ENCODE results near the gene SMIM34.
"Not testable (repeated sequence)": the region's sequence is repeated elsewhere in the genome, so short reads cannot be mapped to it uniquely, and the experiment has no call there.

Gene SMIM34

GRCh38 chr21:34423805-34424204 lies at the start of gene SMIM34:
SMIM34 (minus strand) TSS chr21:34423951; CDS start chr21:34423839, 112 bp downstream.
- DNase-seq: not testable (repeated sequence)

GRCh38 chr21:34467333-34467732 lies 43.6 kb upstream of the SMIM34 start:
- not testable (repeated sequence) for DNase-seq

GRCh38 chr21:34459426-34459825 lies 35.7 kb upstream of the SMIM34 start:
- DNase-seq: not testable (repeated sequence)

- not testable (repeated sequence) for DNase-seq
Observed at GRCh38 chr21:34458266-34458665, 34.5 kb upstream of the SMIM34 start.

- DNase-seq: not testable (repeated sequence)
Observed at GRCh38 chr21:34456180-34456579, 32.4 kb upstream of the SMIM34 start.

GRCh38 chr21:34455628-34456027 lies 31.9 kb upstream of the SMIM34 start:
- not testable (repeated sequence) for DNase-seq

- DNase-seq: not testable (repeated sequence)
Observed at GRCh38 chr21:34447018-34447417, 23.3 kb upstream of the SMIM34 start.

- not testable (repeated sequence) for DNase-seq
Observed at GRCh38 chr21:34443486-34443885, 19.7 kb upstream of the SMIM34 start.

- DNase-seq: not testable (repeated sequence)
Observed at GRCh38 chr21:34429710-34430109, 6.0 kb upstream of the SMIM34 start.

- not testable (repeated sequence) for DNase-seq
Observed at GRCh38 chr21:34428441-34428840, 4.7 kb upstream of the SMIM34 start.

GRCh38 chr21:34427339-34427738 lies 3.6 kb upstream of the SMIM34 start:
- DNase-seq: not testable (repeated sequence)

GRCh38 chr21:34417448-34418077 lies 6.2 kb downstream of the SMIM34 start:
- not testable (repeated sequence) for DNase-seq

GRCh38 chr21:34407294-34407693 lies 16.5 kb downstream of the SMIM34 start:
- DNase-seq: not testable (repeated sequence)

GRCh38 chr21:34406676-34407075 lies 17.1 kb downstream of the SMIM34 start:
- DNase-seq: not testable (repeated sequence)

- DNase-seq: not testable (repeated sequence)
Observed at GRCh38 chr21:34406102-34406501, 17.6 kb downstream of the SMIM34 start.

GRCh38 chr21:34405686-34406085 lies 18.1 kb downstream of the SMIM34 start:
- not testable (repeated sequence) for DNase-seq

- not testable (repeated sequence) for DNase-seq
Observed at GRCh38 chr21:34404742-34405141, 19.0 kb downstream of the SMIM34 start.

- DNase-seq: not testable (repeated sequence)
Observed at GRCh38 chr21:34400522-34400921, 23.2 kb downstream of the SMIM34 start.

- not testable (repeated sequence) for DNase-seq
Observed at GRCh38 chr21:34383724-34384415, 39.9 kb downstream of the SMIM34 start.

- DNase-seq: not testable (repeated sequence)
Observed at GRCh38 chr21:34383138-34383537, 40.6 kb downstream of the SMIM34 start.

- DNase-seq: not testable (repeated sequence)
Observed at GRCh38 chr21:34375619-34375972, 48.2 kb downstream of the SMIM34 start.

- DNase-seq: not testable (repeated sequence)
Observed at GRCh38 chr21:34374940-34375618, 48.7 kb downstream of the SMIM34 start, which contains the start of gene SMIM11. SMIM11 (plus strand) TSS chr21:34375507; CDS start chr21:34379505, 3,998 bp downstream.

GRCh38 chr21:34374462-34374861 lies 49.3 kb downstream of the SMIM34 start:
- not testable (repeated sequence) for DNase-seq

GRCh38 chr21:34372321-34372720 lies 51.4 kb downstream of the SMIM34 start:
- DNase-seq: no peak
